Endothelial cell of umbilical vein (primary cell): ENCODE measurements around the gene CIBAR2. TPM values are rescaled to one million over a fixed set of nuclear protein-coding genes. Genes with fewer than 3 reads are reported as not detected.

Experiments
- BruUV-seq: library from RNA; stranded (reverse); fragments of 400-500 nt; replicated peaks from 2 replicates; lab custom pipeline; 2021; lab: Mats Ljungman, UMichigan
- CTCF ChIA-PET: fragments of 300-600, 350-600 bp; sonication (Branson Sonifier 250); formaldehyde crosslinking; loops from one replicate; lab custom pipeline; 2021; ENCODE audit warnings: antibody characterized with exemption, inconsistent platforms; lab: Charles Lee
- POLR2A ChIA-PET: fragments of 300-600, 350-600 bp; sonication (Branson Sonifier 250); formaldehyde crosslinking; loops from one replicate; lab custom pipeline; 2021; ENCODE audit warnings: antibody characterized with exemption, inconsistent platforms; lab: Charles Lee
- DNase-seq: peaks from one replicate; pipeline ENCODE4 v3.0.0-alpha.2; 2011; ENCODE audit warnings: low read depth, low spot score
- FAIRE-seq: peaks from 2 replicates; lab custom pipeline; 2011; peaks lifted over from hg19 to GRCh38; lab: Jason Lieb, UNC
- H2AFZ ChIP-seq: 2 replicates; pipeline ENCODE4 v1.6.0; 2012; ENCODE audit warnings: low read depth, low read length, control low read depth, inconsistent platforms
- H3K27ac ChIP-seq: 2 replicates; pipeline ENCODE4 v1.5.1; 2011; ENCODE audit warnings: low read depth, mild to moderate bottlenecking, control low read depth, low read length, moderate library complexity; ENCODE audit not compliant: insufficient read depth
- H3K27me3 ChIP-seq, 2 experiments: 2 replicates each; pipeline versions ENCODE4 v1.6.0 to v1.6.1; 2011; ENCODE audit warnings: low read length in 2 of 2, mixed read lengths in 1 of 2; ENCODE audit not compliant: control insufficient read depth in 2 of 2, insufficient read depth in 2 of 2
- H3K36me3 ChIP-seq, 2 experiments: 2 replicates in 1 of 2; 3 replicates in 1 of 2; pipeline ENCODE4 v1.5.1; 2011; ENCODE audit warnings: low read length in 2 of 2, mild to moderate bottlenecking in 1 of 2, moderate library complexity in 1 of 2; ENCODE audit not compliant: control insufficient read depth in 2 of 2, insufficient read depth in 2 of 2; ENCODE audit errors: extremely low read depth in 1 of 2
- H3K4me1 ChIP-seq: 3 replicates; pipeline ENCODE4 v1.5.1; 2011; ENCODE audit warnings: mild to moderate bottlenecking, low read length; ENCODE audit not compliant: control insufficient read depth, insufficient read depth; ENCODE audit errors: extremely low read depth
- H3K4me2 ChIP-seq: 2 replicates; pipeline ENCODE4 v1.6.1; 2011; ENCODE audit warnings: low read length, control low read depth, mixed read lengths; ENCODE audit not compliant: insufficient read depth
- H3K4me3 ChIP-seq, 3 experiments: fragments of 200-600 bp in 1 of 3; sonication (generic), shearing (Covaris generic) in 1 of 3; replicated peaks in 1 of 3; 2 replicates each; pipeline ENCODE4 v1.5.1; 2011 to 2016; ENCODE audit warnings: control low read depth in 3 of 3, low read length in 3 of 3, mild to moderate bottlenecking in 2 of 3, inconsistent platforms in 1 of 3, low read depth in 1 of 3, moderate library complexity in 1 of 3; ENCODE audit not compliant: insufficient read depth in 1 of 3
- H3K79me2 ChIP-seq: 2 replicates; pipeline ENCODE4 v1.6.0; 2012; ENCODE audit warnings: low read length, inconsistent platforms; ENCODE audit not compliant: control insufficient read depth, insufficient read depth
- H3K9ac ChIP-seq: replicated peaks from 2 replicates; pipeline ENCODE3; 2011; ENCODE audit warnings: low read length, control low read depth; ENCODE audit not compliant: insufficient read depth; ENCODE audit errors: extremely low read depth
- H3K9me1 ChIP-seq: replicated peaks from 3 replicates; pipeline ENCODE4 v1.6.0; 2011; ENCODE audit warnings: mild to moderate bottlenecking, low read length; ENCODE audit not compliant: control insufficient read depth, insufficient read depth; ENCODE audit errors: extremely low read depth
- H3K9me3 ChIP-seq: replicated peaks from 2 replicates; pipeline ENCODE4 v1.5.1; 2012; ENCODE audit warnings: low read length, inconsistent platforms; ENCODE audit not compliant: control insufficient read depth, insufficient read depth
- H4K20me1 ChIP-seq: replicated peaks from 2 replicates; pipeline ENCODE3; 2011; ENCODE audit warnings: mild to moderate bottlenecking, low read length; ENCODE audit not compliant: control insufficient read depth, insufficient read depth; ENCODE audit errors: extremely low read depth
- CTCF ChIP-seq, 2 donors: IDR thresholded peaks; 1 replicate in 1 of 2; 2 replicates in 1 of 2; pipeline ENCODE4 v1.5.1; 2011; ENCODE audit warnings: low read length in 2 of 2, mild to moderate bottlenecking in 2 of 2, moderate library complexity in 2 of 2, control low read depth in 1 of 2, inconsistent platforms in 1 of 2, low read depth in 1 of 2; ENCODE audit not compliant: insufficient read depth in 1 of 2; ENCODE audit errors: extremely low read depth in 1 of 2
- EZH2 ChIP-seq: IDR thresholded peaks from 2 replicates; pipeline ENCODE4 v1.6.1; 2012; ENCODE audit warnings: borderline replicate concordance, low read depth, mild to moderate bottlenecking, moderate library complexity, low read length, inconsistent platforms; ENCODE audit not compliant: severe bottlenecking
- GATA2 ChIP-seq: IDR thresholded peaks from 2 replicates; pipeline ENCODE4 v1.7.0; 2011; ENCODE audit warnings: low read depth, mild to moderate bottlenecking, moderate library complexity, mixed read lengths, low read length; ENCODE audit not compliant: insufficient read length, insufficient read depth
- MAX ChIP-seq: IDR thresholded peaks from 2 replicates; pipeline ENCODE4 v1.6.1; 2011; ENCODE audit not compliant: insufficient read depth, insufficient read length
- MYC ChIP-seq: IDR thresholded peaks from one replicate; pipeline ENCODE4 v1.6.1; 2011; ENCODE audit warnings: mild to moderate bottlenecking, low read depth, low read length
- POLR2AphosphoS5 ChIP-seq: IDR thresholded peaks from 2 replicates; pipeline ENCODE4 v1.6.1; 2012; ENCODE audit warnings: low read depth, mild to moderate bottlenecking, control low read depth, low read length, moderate library complexity; ENCODE audit not compliant: insufficient read depth
- dilution Hi-C: fragments of 300-500 bp; cut with MboI; formaldehyde crosslinking; loops from one replicate; pipeline ENCODE4 v1.15.0; 2019; ENCODE audit warnings: low sequenced_read_pairs; ENCODE audit not compliant: extremely low pct_ligation_motif_present
- intact Hi-C: fragments of 100-400 bp; cut with micrococcal nuclease; formaldehyde crosslinking; loops from one replicate; pipeline ENCODE4 v1.10.0; 2022
- polyA plus RNA-seq, 4 experiments: library from polyadenylated mRNA; depleted of rRNA in 3 of 4; stranded (reverse) in 3 of 4; unstranded in 1 of 4; fragments of >200 nt; gene quantifications; 2 replicates each; pipeline versions ENCODE4 v1.2.1 to v1.2.3, GENCODE V29; 2011 to 2012; ENCODE audit warnings: missing spikeins in 1 of 4
- total RNA-seq: library from RNA; stranded (reverse); gene quantifications from 2 replicates; pipeline ENCODE4 v1.2.3, GENCODE V29; 2021

CIBAR2 gene
- total and polyA plus RNA-seq, 2 donors (not counting 3 experiments of a cell fraction or from before 2014, with no cell fraction given), result 0.07 TPM; not detected in 1

- Histone ChIP-seq H3K27ac (no peak overlapping the region), H3K36me3 (no peaks in the 10 kb centered on the region), H3K4me3 (no peak overlapping the region), H3K4me2 (no peak overlapping the region), H3K4me1 (peaks cover 28% of the 10 kb centered on the region), H3K9me1 (no peaks in the 10 kb centered on the region), H2AFZ (no peak overlapping the region), H3K79me2 (no peaks in the 10 kb centered on the region), H4K20me1 (no peaks in the 10 kb centered on the region), H3K27me3 (no peaks in the 10 kb centered on the region), H3K9me3 (no peaks in the 10 kb centered on the region), H3K9ac (no peak overlapping the region)
- intact Hi-C loops, result no loop called here
- ChIA-PET POLR2A (no interaction called here), CTCF (interaction anchor here (1.0 to 1.3 kb wide), 2 partner anchors 12 to 44 kb away, joined by 3 to 5 read pairs; no protein-coding TSS in a partner anchor)
- no peak for FAIRE-seq
- no peak for DNase-seq
- TF ChIP-seq MYC, result no peak
- dilution Hi-C loops, result no loop called here
- BruUV-seq, result no TSS peak
Observed at GRCh38 chr16:85128079-85128837, 16.0 kb upstream of the CIBAR2 start.

GRCh38 chr16:85127379-85127723, 15.1 kb upstream of the CIBAR2 start:
- CTCF ChIA-PET, result interaction anchor here (1.0 to 2.2 kb wide), 7 partner anchors 8 to 118 kb away, joined by 3 to 7 read pairs (median 4); no protein-coding TSS in a partner anchor
- intact Hi-C loops, result no loop called here
- no peaks in the 10 kb centered on the region for H4K20me1 ChIP-seq
- H2AFZ ChIP-seq, result no peak overlapping the region
- peaks cover 28% of the 10 kb centered on the region for H3K4me1 ChIP-seq
- dilution Hi-C loops, result no loop called here
- no peak overlapping the region for H3K4me3 ChIP-seq
- H3K79me2 ChIP-seq, result no peaks in the 10 kb centered on the region
- DNase-seq (no peak), FAIRE-seq (no peak)
- no TSS peak for BruUV-seq
- H3K9me3 ChIP-seq, result no peaks in the 10 kb centered on the region
- no peaks in the 10 kb centered on the region for H3K36me3 ChIP-seq
- no peak for TF ChIP-seq GATA2
- no peak for TF ChIP-seq MAX
- no peak for TF ChIP-seq CTCF (IDR thresholded peaks at IDR 0.05; ENCODE audit: extremely low read depth in 1 of 2, insufficient read depth in 1 of 2, low read depth in 1 of 2, low read length in 2 of 2)
- no peak for TF ChIP-seq POLR2AphosphoS5
- no peak for TF ChIP-seq EZH2
- TF ChIP-seq MYC, result no peak
- no peak overlapping the region for H3K27ac ChIP-seq
- H3K9ac ChIP-seq, result no peak overlapping the region
- H3K9me1 ChIP-seq, result no peaks in the 10 kb centered on the region
- POLR2A ChIA-PET, result no interaction called here
- H3K27me3 ChIP-seq, result no peaks in the 10 kb centered on the region
- no peak overlapping the region for H3K4me2 ChIP-seq
